ENCODE data around the gene ATP8B4. TPM values are rescaled to one million over a fixed set of nuclear protein-coding genes. Genes with fewer than 3 reads are reported as not detected.

ATP8B4 gene
- total RNA-seq, 1 donor from 2014 or later, result 2.5 TPM

DNA sequence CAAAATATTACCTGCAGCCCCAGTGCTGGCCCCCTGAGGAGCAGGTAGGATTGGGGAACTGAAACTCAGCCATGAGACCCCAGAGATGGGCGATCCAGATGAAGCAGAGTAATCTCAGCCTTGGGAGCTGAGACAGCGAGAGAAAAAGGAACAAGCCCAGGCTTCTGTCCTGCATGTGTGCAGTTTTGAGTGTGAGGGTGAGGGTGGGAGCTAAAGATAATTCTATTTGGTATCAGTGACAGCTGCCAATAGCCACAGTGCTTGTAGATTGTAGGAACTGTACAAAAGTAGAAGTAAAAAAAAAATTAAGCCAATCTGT lies 5.9 kb downstream of the ATP8B4 start:
- TF ChIP-seq, protein P1, sequence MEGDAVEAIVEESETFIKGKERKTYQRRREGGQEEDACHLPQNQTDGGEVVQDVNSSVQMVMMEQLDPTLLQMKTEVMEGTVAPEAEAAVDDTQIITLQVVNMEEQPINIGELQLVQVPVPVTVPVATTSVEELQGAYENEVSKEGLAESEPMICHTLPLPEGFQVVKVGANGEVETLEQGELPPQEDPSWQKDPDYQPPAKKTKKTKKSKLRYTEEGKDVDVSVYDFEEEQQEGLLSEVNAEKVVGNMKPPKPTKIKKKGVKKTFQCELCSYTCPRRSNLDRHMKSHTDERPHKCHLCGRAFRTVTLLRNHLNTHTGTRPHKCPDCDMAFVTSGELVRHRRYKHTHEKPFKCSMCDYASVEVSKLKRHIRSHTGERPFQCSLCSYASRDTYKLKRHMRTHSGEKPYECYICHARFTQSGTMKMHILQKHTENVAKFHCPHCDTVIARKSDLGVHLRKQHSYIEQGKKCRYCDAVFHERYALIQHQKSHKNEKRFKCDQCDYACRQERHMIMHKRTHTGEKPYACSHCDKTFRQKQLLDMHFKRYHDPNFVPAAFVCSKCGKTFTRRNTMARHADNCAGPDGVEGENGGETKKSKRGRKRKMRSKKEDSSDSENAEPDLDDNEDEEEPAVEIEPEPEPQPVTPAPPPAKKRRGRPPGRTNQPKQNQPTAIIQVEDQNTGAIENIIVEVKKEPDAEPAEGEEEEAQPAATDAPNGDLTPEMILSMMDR (IDR thresholded peaks at IDR 0.05; ENCODE audit: borderline replicate concordance), result no peak

DNA sequence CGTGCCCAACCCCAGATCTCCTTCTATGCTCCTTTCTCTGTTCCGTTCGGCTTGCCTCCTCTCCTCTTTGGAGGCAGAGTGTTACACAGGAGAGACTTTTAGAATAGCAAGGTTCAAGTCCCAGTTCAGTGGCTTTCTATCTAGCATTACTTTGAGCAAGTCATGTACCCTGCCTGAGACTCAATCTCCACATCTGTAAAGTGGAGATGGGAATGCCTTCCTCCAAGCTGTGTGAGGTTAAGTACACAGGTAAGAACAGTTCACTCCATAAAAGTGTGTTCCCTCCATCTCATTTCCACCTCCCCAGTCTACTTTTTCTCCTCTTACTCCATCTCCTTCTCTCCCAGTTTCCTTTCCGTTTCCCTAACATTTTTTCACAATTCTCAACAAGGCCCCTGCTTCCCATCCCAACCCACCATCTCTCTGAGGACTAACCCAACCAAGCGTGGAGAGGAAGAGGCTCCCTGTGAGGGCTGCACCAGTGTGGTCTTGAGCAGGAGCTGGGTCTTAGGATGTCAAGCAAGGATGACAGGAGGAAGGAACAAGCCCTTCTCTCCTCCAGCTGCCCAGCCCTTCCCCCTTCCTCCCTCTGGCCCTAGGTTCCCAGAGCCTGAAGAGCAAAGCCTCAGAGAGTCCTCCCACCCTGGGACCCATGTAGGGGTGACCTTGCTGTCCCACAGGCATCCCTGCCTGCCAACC lies 6.4 kb downstream of the ATP8B4 start:
- Histone ChIP-seq H3K4me1 (peaks cover 13% of the 10 kb centered on the region), H3K27ac (replicated peaks) (peak overlapping the region; percentile 38), H3K27me3 (ENCODE audit: low read depth) (peaks cover 21% of the 10 kb centered on the region), H3K36me3 (no peaks in the 10 kb centered on the region), H3K4me3 (peak overlapping the region; percentile 18), H3K9me3 (replicated peaks) (peaks cover 2% of the 10 kb centered on the region)
- TF ChIP-seq, protein P1 (IDR thresholded peaks at IDR 0.05; ENCODE audit: borderline replicate concordance), result no peak
- DNase-seq, result no peak
- intact Hi-C loops (cut with micrococcal nuclease), result no loop called here

More for the DNA sequence above, 5.9 kb downstream of the ATP8B4 start:
- Histone ChIP-seq H3K4me3 (peak overlapping the region; percentile 18), H3K9me3 (replicated peaks) (peaks cover 3% of the 10 kb centered on the region), H3K27ac (replicated peaks) (peak overlapping the region; percentile 38), H3K4me1 (peaks cover 13% of the 10 kb centered on the region), H3K36me3 (no peaks in the 10 kb centered on the region), H3K27me3 (ENCODE audit: low read depth) (peaks cover 21% of the 10 kb centered on the region)
- intact Hi-C loops (cut with micrococcal nuclease), result no loop called here
- DNase-seq, result no peak

DNA sequence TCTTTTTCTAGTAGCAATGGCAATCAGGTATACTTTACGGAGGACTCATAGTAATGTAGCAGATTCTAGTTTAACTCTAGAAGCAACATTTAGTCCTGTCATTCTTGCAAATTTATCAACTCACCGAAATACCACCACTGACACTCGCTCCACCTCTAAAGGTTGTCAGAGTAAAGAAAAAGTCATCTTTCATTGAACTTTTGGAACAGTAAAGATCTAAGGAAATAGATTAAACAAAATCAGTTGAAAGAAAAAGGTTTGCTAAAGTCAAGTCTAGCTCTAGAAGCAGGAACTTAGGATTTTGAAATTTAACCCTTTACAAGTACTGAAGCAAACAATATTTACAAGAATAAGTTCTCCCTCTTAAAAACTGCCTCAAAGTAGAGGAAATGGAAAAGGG lies 8.7 kb downstream of the ATP8B4 start:
- Histone ChIP-seq H3K27ac (replicated peaks) (no peak overlapping the region), H3K4me1 (peaks cover 13% of the 10 kb centered on the region)
- intact Hi-C loops (cut with micrococcal nuclease), result no loop called here

DNA sequence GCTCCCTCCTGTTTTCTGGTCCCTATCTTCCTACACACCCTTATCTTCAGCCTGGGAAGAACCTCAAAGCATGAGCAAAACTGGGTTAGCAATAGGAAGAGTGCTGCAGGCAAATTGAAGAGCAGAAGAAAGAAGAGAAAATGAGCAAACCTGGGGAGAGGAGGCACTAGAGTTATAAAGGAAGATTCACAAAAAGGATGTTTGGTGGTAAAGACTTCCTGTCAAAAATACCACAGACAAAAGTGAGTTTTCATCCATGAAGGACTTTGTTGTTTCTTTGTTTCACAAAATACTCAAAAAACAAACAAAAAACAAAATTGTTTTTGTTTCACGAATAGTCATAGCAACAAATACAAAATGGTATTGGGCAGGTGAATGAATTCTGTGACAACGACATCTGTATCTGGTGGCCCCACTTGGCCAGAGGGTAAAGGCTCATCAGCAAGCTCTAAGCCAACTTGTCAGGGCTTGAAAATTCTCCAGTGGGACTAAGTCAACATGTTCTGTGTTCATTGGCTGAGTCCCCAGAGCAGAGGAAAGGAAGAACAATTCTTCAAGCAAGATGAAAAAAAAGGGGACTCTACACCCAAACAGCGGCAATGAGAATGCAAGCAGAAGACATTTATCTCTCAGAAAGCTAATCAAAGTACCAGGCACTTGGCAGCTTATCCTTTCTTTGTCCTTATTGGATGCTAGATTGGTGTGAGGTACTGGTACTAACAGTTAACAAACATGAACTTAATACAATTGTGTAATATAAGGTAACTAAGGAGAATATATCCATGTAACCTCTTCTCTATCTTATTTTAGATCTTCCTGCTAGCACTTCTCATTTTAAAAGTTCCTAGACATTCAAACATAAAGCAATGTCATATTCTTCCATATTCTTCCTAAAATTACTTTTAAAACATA lies 9.7 kb downstream of the ATP8B4 start:
- intact Hi-C loops (cut with micrococcal nuclease), result no loop called here
- TF ChIP-seq, protein P1 (IDR thresholded peaks at IDR 0.05; ENCODE audit: borderline replicate concordance), result no peak
- peaks cover 11% of the 10 kb centered on the region for H3K27me3 ChIP-seq (ENCODE audit: low read depth)
- H3K27ac ChIP-seq (replicated peaks), result peak overlapping the region; percentile 39
- peak overlapping the region; percentile 20 for H3K4me3 ChIP-seq
- peaks cover 13% of the 10 kb centered on the region for H3K4me1 ChIP-seq
- DNase-seq, result no peak
- no peaks in the 10 kb centered on the region for H3K9me3 ChIP-seq (replicated peaks)
- H3K36me3 ChIP-seq, result no peaks in the 10 kb centered on the region

More for the DNA sequence above, 8.7 kb downstream of the ATP8B4 start:
- TF ChIP-seq, protein P1 (IDR thresholded peaks at IDR 0.05; ENCODE audit: borderline replicate concordance), result no peak
- Histone ChIP-seq H3K36me3 (no peaks in the 10 kb centered on the region), H3K9me3 (replicated peaks) (no peaks in the 10 kb centered on the region), H3K4me3 (no peak overlapping the region), H3K27me3 (ENCODE audit: low read depth) (peaks cover 20% of the 10 kb centered on the region)
- DNase-seq, result no peak

DNA sequence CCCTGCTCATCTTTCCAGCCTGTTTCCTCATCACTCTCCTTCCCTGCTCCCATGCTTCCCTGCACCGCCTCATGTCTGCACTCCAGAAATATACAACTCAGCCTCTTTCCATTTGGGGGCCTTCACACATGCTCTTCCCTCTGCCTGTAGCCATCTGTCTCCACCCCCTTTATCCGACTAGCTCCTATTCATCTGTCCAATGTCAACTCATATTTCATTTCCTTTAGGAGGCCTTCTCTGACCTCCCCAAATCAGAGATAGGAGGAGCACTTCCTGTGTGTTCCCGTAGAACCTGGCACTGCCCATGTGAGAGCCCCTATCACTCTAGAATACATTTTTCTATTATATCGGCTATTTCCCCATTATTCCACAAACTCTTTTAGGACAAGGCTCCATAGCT lies 10.6 kb downstream of the ATP8B4 start:
- DNase-seq, result no peak
- intact Hi-C loops (cut with micrococcal nuclease), result no loop called here
- Histone ChIP-seq H3K27ac (replicated peaks) (peak overlapping the region; percentile 39), H3K4me1 (peaks cover 13% of the 10 kb centered on the region), H3K4me3 (no peak overlapping the region), H3K27me3 (ENCODE audit: low read depth) (peaks cover 11% of the 10 kb centered on the region), H3K9me3 (replicated peaks) (no peaks in the 10 kb centered on the region), H3K36me3 (no peaks in the 10 kb centered on the region)
- TF ChIP-seq, protein P1 (IDR thresholded peaks at IDR 0.05; ENCODE audit: borderline replicate concordance), result no peak

All from left ventricle myocardium inferior (tissue), 1 donor.